Keratinocyte (primary cell): Measurements from ENCODE around the gene TIMM23. TPM values are rescaled to one million over a fixed set of nuclear protein-coding genes. Genes with fewer than 3 reads are reported as not detected.

ENCODE experiments used
- DNase-seq: peaks from one replicate; pipeline ENCODE4 v3.0.0-alpha.2; 2011; ENCODE audit warnings: low read depth, missing footprints, low spot score
- FAIRE-seq: peaks from 2 replicates; lab custom pipeline; 2011; peaks lifted over from hg19 to GRCh38; lab: Jason Lieb, UNC
- H2AFZ ChIP-seq: 2 replicates; pipeline ENCODE4 v1.6.0; 2012; ENCODE audit warnings: low read length, control low read depth, inconsistent platforms; ENCODE audit not compliant: control insufficient read depth
- H3K27ac ChIP-seq: 2 replicates; pipeline ENCODE4 v1.5.1; 2011; ENCODE audit warnings: low read length; ENCODE audit not compliant: control insufficient read depth, insufficient read depth
- H3K27me3 ChIP-seq: 3 replicates; pipeline ENCODE4 v1.6.0; 2011; ENCODE audit warnings: low read length; ENCODE audit not compliant: control insufficient read depth, insufficient read depth; ENCODE audit errors: extremely low read depth
- H3K36me3 ChIP-seq, 2 experiments: 2 replicates in 1 of 2; 3 replicates in 1 of 2; pipeline ENCODE4 v1.5.1; 2011; ENCODE audit warnings: low read length in 2 of 2, mild to moderate bottlenecking in 1 of 2; ENCODE audit not compliant: control insufficient read depth in 2 of 2, insufficient read depth in 2 of 2; ENCODE audit errors: extremely low read depth in 1 of 2
- H3K4me1 ChIP-seq: 3 replicates; pipeline ENCODE4 v1.5.1; 2011; ENCODE audit warnings: low read length; ENCODE audit not compliant: control insufficient read depth, insufficient read depth; ENCODE audit errors: extremely low read depth
- H3K4me2 ChIP-seq: 3 replicates; pipeline ENCODE4 v1.6.0; 2011; ENCODE audit warnings: low read depth, low read length; ENCODE audit not compliant: control insufficient read depth, insufficient read depth; ENCODE audit errors: extremely low read depth
- H3K4me3 ChIP-seq, 3 experiments: fragments of 200-600 bp in 1 of 3; sonication (generic) in 1 of 3; 2 replicates in 2 of 3; 3 replicates in 1 of 3; pipeline ENCODE4 v1.5.1; 2011 to 2016; ENCODE audit warnings: low read length in 3 of 3, mild to moderate bottlenecking in 3 of 3, control low read depth in 2 of 3, inconsistent platforms in 1 of 3, low read depth in 1 of 3, mixed read lengths in 1 of 3, mixed run types in 1 of 3, moderate library complexity in 1 of 3; ENCODE audit not compliant: control insufficient read depth in 2 of 3, insufficient read depth in 2 of 3; ENCODE audit errors: extremely low read depth in 1 of 3
- H3K79me2 ChIP-seq: 2 replicates; pipeline ENCODE4 v1.6.0; 2012; ENCODE audit warnings: low read length; ENCODE audit not compliant: control insufficient read depth, insufficient read depth
- H3K9ac ChIP-seq: 3 replicates; pipeline ENCODE4 v1.6.0; 2011; ENCODE audit warnings: low read length; ENCODE audit not compliant: control insufficient read depth, insufficient read depth; ENCODE audit errors: extremely low read depth
- H3K9me1 ChIP-seq: 3 replicates; pipeline ENCODE4 v1.6.0; 2011; ENCODE audit warnings: low read length; ENCODE audit not compliant: control insufficient read depth, insufficient read depth; ENCODE audit errors: extremely low read depth
- H3K9me3 ChIP-seq: 2 replicates; pipeline ENCODE4 v1.5.1; 2012; ENCODE audit warnings: low read depth, low read length; ENCODE audit not compliant: control insufficient read depth
- H4K20me1 ChIP-seq: 3 replicates; pipeline ENCODE4 v1.6.0; 2011; ENCODE audit warnings: low read length; ENCODE audit not compliant: control insufficient read depth, insufficient read depth; ENCODE audit errors: extremely low read depth
- EZH2 ChIP-seq: IDR thresholded peaks from one replicate; pipeline ENCODE4 v1.6.1; 2012; ENCODE audit warnings: inconsistent platforms, mild to moderate bottlenecking, low read length, moderate library complexity
- dilution Hi-C: fragments of 300-500 bp; cut with MboI; formaldehyde crosslinking; loops from one replicate; pipeline ENCODE4 v1.7.0; 2020; ENCODE audit warnings: low sequenced_read_pairs; ENCODE audit not compliant: extremely low pct_ligation_motif_present
- polyA plus RNA-seq, 5 experiments: library from polyadenylated mRNA; depleted of rRNA in 3 of 5; stranded (reverse) in 3 of 5; stranded (forward) in 1 of 5; unstranded in 1 of 5; fragments of >200 nt; gene quantifications; 1 replicate in 1 of 5; 2 replicates in 3 of 5; 3 replicates in 1 of 5; pipeline versions ENCODE4 v1.2.1 to v1.2.3, GENCODE V29; 2011 to 2012; ENCODE audit warnings: missing spikeins in 2 of 5, low read depth in 1 of 5, low replicate concordance in 1 of 5
- TF ChIP-seq, protein P1 (sequence below), 3 experiments: IDR thresholded peaks in 1 of 3; conservative IDR thresholded peaks in 1 of 3; optimal IDR thresholded peaks in 1 of 3; 2 replicates in 2 of 3; 3 replicates in 1 of 3; pipeline versions ENCODE3 to v1.5.1; 2011; ENCODE audit warnings: low read length in 3 of 3, mild to moderate bottlenecking in 3 of 3, moderate library complexity in 2 of 3, control low read depth in 1 of 3, inconsistent platforms in 1 of 3; ENCODE audit not compliant: insufficient read depth in 2 of 3; ENCODE audit errors: extremely low read depth in 1 of 3

TIMM23 gene
- polyA plus RNA-seq, 1 donor (not counting 4 experiments of a cell fraction or from before 2014, with no cell fraction given), result 172 TPM

DNA sequence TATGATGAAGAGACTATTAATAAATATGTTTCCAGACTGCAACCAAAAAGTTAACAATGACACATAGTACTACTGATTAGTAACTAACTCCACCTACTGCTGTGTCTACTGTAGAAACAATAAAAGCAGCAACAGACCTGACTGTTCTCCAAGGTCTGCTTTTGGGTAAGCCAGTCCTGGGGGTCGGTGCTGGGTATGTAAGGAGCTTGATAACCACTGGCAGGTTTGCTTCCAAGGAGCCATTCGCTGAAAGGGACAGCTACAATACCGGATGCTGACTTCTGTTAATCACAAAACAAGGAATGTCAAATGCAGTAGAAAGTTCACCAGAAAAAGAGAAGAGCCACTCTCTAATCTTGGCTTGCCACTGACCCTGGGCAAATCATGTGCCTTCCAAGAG lies 40.5 kb downstream of the TIMM23 start:
- no peaks in the 10 kb centered on the region for H3K4me1 ChIP-seq
- H3K79me2 ChIP-seq, result peaks cover 33% of the 10 kb centered on the region
- no peak overlapping the region for H2AFZ ChIP-seq
- peaks cover 23 to 35% of the 10 kb centered on the region in 2 experiments for H3K36me3 ChIP-seq
- dilution Hi-C loops, result no loop called here
- H3K9ac ChIP-seq, result no peak overlapping the region
- H3K27me3 ChIP-seq, result no peaks in the 10 kb centered on the region
- no peaks in the 10 kb centered on the region for H3K9me3 ChIP-seq
- FAIRE-seq, result no peak
- no peak overlapping the region for H3K4me3 ChIP-seq
- H3K9me1 ChIP-seq, result peaks cover 2% of the 10 kb centered on the region
- no peak overlapping the region for H3K27ac ChIP-seq
- TF ChIP-seq EZH2, result no peak
- no peak for DNase-seq
- no peak overlapping the region for H3K4me2 ChIP-seq
- H4K20me1 ChIP-seq, result peaks cover 7% of the 10 kb centered on the region

DNA sequence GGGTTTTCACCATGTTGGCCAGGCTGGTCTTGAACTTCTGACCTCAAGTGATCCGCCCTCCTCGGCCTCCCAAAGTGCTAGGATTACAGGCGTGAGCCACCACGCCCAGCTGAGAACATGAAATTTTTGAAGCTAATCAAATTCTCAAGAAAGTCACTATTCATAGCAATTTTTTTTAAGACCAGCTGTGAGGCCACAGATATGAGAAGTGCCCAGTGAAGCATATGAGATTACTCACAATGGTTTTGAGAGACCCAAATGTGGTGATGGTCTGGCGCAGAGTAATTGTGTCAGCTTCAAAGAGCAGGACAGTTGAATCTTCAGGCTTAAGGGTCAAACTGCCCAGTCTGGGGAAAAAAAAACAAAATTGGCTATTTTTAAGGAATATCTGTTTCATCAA lies 41.9 kb downstream of the TIMM23 start:
- Histone ChIP-seq H3K9me3 (no peaks in the 10 kb centered on the region), H2AFZ (no peak overlapping the region), H3K27ac (no peak overlapping the region), H3K79me2 (peaks cover 47% of the 10 kb centered on the region), H4K20me1 (peaks cover 11% of the 10 kb centered on the region), H3K27me3 (no peaks in the 10 kb centered on the region), H3K4me3 (no peak overlapping the region), H3K9me1 (peaks cover 4% of the 10 kb centered on the region), H3K36me3 (peaks cover 21 to 35% of the 10 kb centered on the region in 2 experiments), H3K4me2 (no peak overlapping the region), H3K9ac (no peak overlapping the region), H3K4me1 (peaks cover 6% of the 10 kb centered on the region)
- dilution Hi-C loops, result no loop called here
- no peak for FAIRE-seq
- no peak for DNase-seq
- TF ChIP-seq, protein P1, sequence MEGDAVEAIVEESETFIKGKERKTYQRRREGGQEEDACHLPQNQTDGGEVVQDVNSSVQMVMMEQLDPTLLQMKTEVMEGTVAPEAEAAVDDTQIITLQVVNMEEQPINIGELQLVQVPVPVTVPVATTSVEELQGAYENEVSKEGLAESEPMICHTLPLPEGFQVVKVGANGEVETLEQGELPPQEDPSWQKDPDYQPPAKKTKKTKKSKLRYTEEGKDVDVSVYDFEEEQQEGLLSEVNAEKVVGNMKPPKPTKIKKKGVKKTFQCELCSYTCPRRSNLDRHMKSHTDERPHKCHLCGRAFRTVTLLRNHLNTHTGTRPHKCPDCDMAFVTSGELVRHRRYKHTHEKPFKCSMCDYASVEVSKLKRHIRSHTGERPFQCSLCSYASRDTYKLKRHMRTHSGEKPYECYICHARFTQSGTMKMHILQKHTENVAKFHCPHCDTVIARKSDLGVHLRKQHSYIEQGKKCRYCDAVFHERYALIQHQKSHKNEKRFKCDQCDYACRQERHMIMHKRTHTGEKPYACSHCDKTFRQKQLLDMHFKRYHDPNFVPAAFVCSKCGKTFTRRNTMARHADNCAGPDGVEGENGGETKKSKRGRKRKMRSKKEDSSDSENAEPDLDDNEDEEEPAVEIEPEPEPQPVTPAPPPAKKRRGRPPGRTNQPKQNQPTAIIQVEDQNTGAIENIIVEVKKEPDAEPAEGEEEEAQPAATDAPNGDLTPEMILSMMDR (optimal IDR thresholded peaks at IDR 0.05 in 1 of 3, IDR thresholded peaks at IDR 0.05 in 1 of 3, conservative IDR thresholded peaks at IDR 0.05 in 1 of 3; ENCODE audit: extremely low read depth in 1 of 3, insufficient read depth in 2 of 3, low read length in 3 of 3), result no peak
- TF ChIP-seq EZH2, result no peak
